ENCODE data around the gene NUCKS1.

NUCKS1 gene

GRCh38 chr1:205770618-205771017 lies 20.6 kb upstream of the NUCKS1 start:
- DNase-seq (ENCODE audit: low read depth) = no peak

- no peak for DNase-seq (ENCODE audit: low read depth)
Measured at GRCh38 chr1:205769641-205770365, 19.8 kb upstream of the NUCKS1 start.

GRCh38 chr1:205767248-205767647 lies 17.3 kb upstream of the NUCKS1 start:
- DNase-seq (ENCODE audit: low read depth) = no peak

GRCh38 chr1:205766570-205766969 lies 16.6 kb upstream of the NUCKS1 start:
- DNase-seq (ENCODE audit: low read depth) = no peak

- DNase-seq (ENCODE audit: low read depth) = no peak
Measured at GRCh38 chr1:205766038-205766437, 16.1 kb upstream of the NUCKS1 start.

- DNase-seq (ENCODE audit: low read depth) = no peak
Measured at GRCh38 chr1:205764578-205764977, 14.6 kb upstream of the NUCKS1 start.

- DNase-seq (ENCODE audit: low read depth) = no peak
Measured at GRCh38 chr1:205763980-205764379, 14.0 kb upstream of the NUCKS1 start.

- DNase-seq (ENCODE audit: low read depth) = no peak
Measured at GRCh38 chr1:205760606-205761005, 10.6 kb upstream of the NUCKS1 start.

- no peak for DNase-seq (ENCODE audit: low read depth)
Measured at GRCh38 chr1:205756552-205756951, 6.6 kb upstream of the NUCKS1 start.

- no peak for DNase-seq (ENCODE audit: low read depth)
Measured at GRCh38 chr1:205754857-205755256, 4.9 kb upstream of the NUCKS1 start.

- DNase-seq (ENCODE audit: low read depth) = no peak
Measured at GRCh38 chr1:205751036-205751651, 1.2 kb upstream of the NUCKS1 start.

GRCh38 chr1:205749234-205750137 lies 496 bp downstream of the NUCKS1 start:
- DNase-seq (ENCODE audit: low read depth) = peak; percentile 78

GRCh38 chr1:205748403-205749233 lies 1.4 kb downstream of the NUCKS1 start:
- no peak for DNase-seq (ENCODE audit: low read depth)

GRCh38 chr1:205746757-205747412 lies 3.1 kb downstream of the NUCKS1 start:
- no peak for DNase-seq (ENCODE audit: low read depth)

GRCh38 chr1:205744403-205744802 lies 5.6 kb downstream of the NUCKS1 start:
- no peak for DNase-seq (ENCODE audit: low read depth)

GRCh38 chr1:205743977-205744376 lies 6.0 kb downstream of the NUCKS1 start:
- no peak for DNase-seq (ENCODE audit: low read depth)

GRCh38 chr1:205741681-205742080 lies 8.3 kb downstream of the NUCKS1 start:
- DNase-seq (ENCODE audit: low read depth) = no peak

GRCh38 chr1:205739348-205740160 lies 10.4 kb downstream of the NUCKS1 start:
- DNase-seq (ENCODE audit: low read depth) = no peak

- no peak for DNase-seq (ENCODE audit: low read depth)
Measured at GRCh38 chr1:205735218-205735617, 14.8 kb downstream of the NUCKS1 start.

GRCh38 chr1:205733438-205734175 lies 16.4 kb downstream of the NUCKS1 start:
- DNase-seq (ENCODE audit: low read depth) = no peak

Measured in non-pigmented ciliary epithelial cell (primary cell).